SU-DHL-6 (cell line): Measurements from ENCODE around the gene EIF1AY.

Source experiments
- H2AFZ ChIP-seq: fragments of 200-600 bp; sonication (generic); 2 replicates; pipeline ENCODE4 v1.6.1; 2014; ENCODE audit warnings: low read depth, mild to moderate bottlenecking, moderate library complexity, mixed read lengths, antibody characterized with exemption, low read length; ENCODE audit not compliant: severe bottlenecking
- H3F3A ChIP-seq: fragments of 200-600 bp; shearing (Covaris generic); 2 replicates; pipeline ENCODE4 v1.6.0; 2016; ENCODE audit warnings: antibody characterized with exemption, mild to moderate bottlenecking; ENCODE audit not compliant: insufficient read depth
- H3K27ac ChIP-seq: fragments of 200-600 bp; sonication (generic); 2 replicates; pipeline ENCODE4 v1.5.1; 2016; ENCODE audit warnings: low read depth, mild to moderate bottlenecking, low read length, moderate library complexity, mixed read lengths
- H3K27me3 ChIP-seq: fragments of 200-600 bp; sonication (generic), shearing (Covaris generic); 2 replicates; pipeline ENCODE4 v1.6.0; 2014; ENCODE audit warnings: mild to moderate bottlenecking, low read length
- H3K36me3 ChIP-seq: fragments of 200-600 bp; sonication (generic); 2 replicates; pipeline ENCODE4 v1.6.1; 2014; ENCODE audit warnings: mild to moderate bottlenecking, low read length, mixed read lengths
- H3K4me2 ChIP-seq: fragments of 300-600, 200-600 bp; shearing (Covaris generic), sonication (generic); 2 replicates; pipeline ENCODE4 v1.6.0; 2014; ENCODE audit warnings: low read length, low read depth, mild to moderate bottlenecking; ENCODE audit not compliant: poor library complexity, severe bottlenecking
- H3K4me3 ChIP-seq: fragments of 200-600 bp; sonication (generic); 2 replicates; pipeline ENCODE4 v1.5.1; 2014; ENCODE audit warnings: antibody characterized with exemption, low read length, mild to moderate bottlenecking, mixed read lengths; ENCODE audit not compliant: insufficient read depth, poor library complexity, severe bottlenecking
- H3K79me2 ChIP-seq: fragments of 200-600 bp; sonication (generic); 2 replicates; pipeline ENCODE4 v1.6.1; 2014; ENCODE audit warnings: mild to moderate bottlenecking, low read length, moderate library complexity; ENCODE audit not compliant: insufficient read depth
- H3K9ac ChIP-seq: fragments of 200-600 bp; sonication (generic); 2 replicates; pipeline ENCODE4 v1.7.0; 2014; ENCODE audit warnings: mild to moderate bottlenecking, low read length
- H3K9me2 ChIP-seq: fragments of 200-600 bp; sonication (generic); replicated peaks from 2 replicates; pipeline ENCODE4 v1.6.1; 2014; ENCODE audit warnings: low read length; ENCODE audit not compliant: insufficient read depth
- H3K9me3 ChIP-seq: fragments of 200-600 bp; sonication (generic); 2 replicates; pipeline ENCODE4 v1.6.1; 2014; ENCODE audit warnings: low read length, mixed read lengths; ENCODE audit not compliant: insufficient read depth
- H4K20me1 ChIP-seq: fragments of 200-600 bp; sonication (generic); 2 replicates; pipeline ENCODE4 v1.6.1; 2014; ENCODE audit warnings: low read depth, mild to moderate bottlenecking, antibody characterized with exemption, low read length, moderate library complexity, mixed read lengths
- CTCF ChIP-seq: fragments of 200-600 bp; sonication (generic); IDR thresholded peaks from one replicate; pipeline ENCODE4 v1.5.1; 2017; ENCODE audit warnings: antibody characterized with exemption, mild to moderate bottlenecking, low read length, moderate library complexity; ENCODE audit not compliant: insufficient read depth, poor library complexity, severe bottlenecking
- EZH2phosphoT487 ChIP-seq: fragments of 200-600 bp; sonication (generic), shearing (Covaris generic); conservative IDR thresholded peaks from 2 replicates; pipeline ENCODE4 v1.6.1; 2018; ENCODE audit warnings: mild to moderate bottlenecking, antibody characterized with exemption, low read length, moderate library complexity, mixed read lengths

The EIF1AY gene

GRCh38 chrY:20578206-20578605 lies 2.6 kb downstream of the EIF1AY start:
- Histone ChIP-seq H3K4me2 (no peak overlapping the region), H3K27ac (no peak overlapping the region), H4K20me1 (no peaks in the 10 kb centered on the region), H3K4me3 (no peak overlapping the region), H3K36me3 (no peaks in the 10 kb centered on the region), H3K9me3 (no peaks in the 10 kb centered on the region), H3K79me2 (no peaks in the 10 kb centered on the region), H3F3A (no peaks in the 10 kb centered on the region), H3K27me3 (no peaks in the 10 kb centered on the region), H3K9me2 (no peaks in the 10 kb centered on the region), H2AFZ (no peak overlapping the region), H3K9ac (no peak overlapping the region)
- TF ChIP-seq EZH2phosphoT487 (no peak), CTCF (no peak)

- H3K27me3 ChIP-seq = no peaks in the 10 kb centered on the region
- H3K79me2 ChIP-seq = no peaks in the 10 kb centered on the region
- H3F3A ChIP-seq = no peaks in the 10 kb centered on the region
- no peak overlapping the region for H2AFZ ChIP-seq
- no peaks in the 10 kb centered on the region for H4K20me1 ChIP-seq
- H3K36me3 ChIP-seq = no peaks in the 10 kb centered on the region
- no peak overlapping the region for H3K4me3 ChIP-seq
- H3K4me2 ChIP-seq = no peak overlapping the region
- TF ChIP-seq CTCF (no peak), EZH2phosphoT487 (no peak)
- no peak overlapping the region for H3K27ac ChIP-seq
- no peaks in the 10 kb centered on the region for H3K9me3 ChIP-seq
- H3K9me2 ChIP-seq = no peaks in the 10 kb centered on the region
- no peak overlapping the region for H3K9ac ChIP-seq
These were observed 6.1 kb downstream of the EIF1AY start for GRCh38 chrY:20581687-20582086.

- Histone ChIP-seq H3K9me2 (no peaks in the 10 kb centered on the region), H3K27me3 (no peaks in the 10 kb centered on the region), H3K27ac (no peak overlapping the region), H3K36me3 (no peaks in the 10 kb centered on the region), H4K20me1 (no peaks in the 10 kb centered on the region), H2AFZ (no peak overlapping the region), H3K4me3 (no peak overlapping the region), H3K9ac (no peak overlapping the region), H3K79me2 (no peaks in the 10 kb centered on the region), H3K4me2 (no peak overlapping the region), H3K9me3 (no peaks in the 10 kb centered on the region), H3F3A (no peaks in the 10 kb centered on the region)
- TF ChIP-seq CTCF (no peak), EZH2phosphoT487 (no peak)
These were observed 10.6 kb downstream of the EIF1AY start for GRCh38 chrY:20586161-20586560.
